ENCODE measurements around the gene SRPK3. TPM values are rescaled to one million over a fixed set of nuclear protein-coding genes. Genes with fewer than 3 reads are reported as not detected.

Gene SRPK3
- total RNA-seq: under 1 TPM in 4 of 6 donors, not detected in 2; 0.20 to 0.44 (median 0.23) TPM

- 59% methylated on average over 38 of the region's 52 CpGs; no CpG with 5 or more reads in 1 of the 2 donors for WGBS, 2 donors
- Histone ChIP-seq H3K36me3 (peaks cover 0 to 16% (median 5%) of the 10 kb centered on the region in 4 donors), H3K9me3 (no peaks in the 10 kb centered on the region), H3K4me1 (peaks cover 0 to 13% (median 1%) of the 10 kb centered on the region in 4 donors), H3K27me3 (peaks cover 0 to 12% (median 0%) of the 10 kb centered on the region in 4 donors), H3K27ac (no peak within 1 kb of the TSS), H3K4me3 (no peak within 1 kb of the TSS)
- ATAC-seq (ENCODE audit: low FRiP score in 2 of 2) (no peak), DNase-seq (peak in 1 of 2 donors; percentile 60)
- TF ChIP-seq POLR2AphosphoS5 (IDR thresholded peaks at IDR 0.05) (no peak), CTCF (IDR thresholded peaks at IDR 0.05) (no peak), EP300 (IDR thresholded peaks at IDR 0.05) (no peak), POLR2A (IDR thresholded peaks at IDR 0.05) (no peak)
Measured at GRCh38 chrX:153780678-153781427, at the start of gene SRPK3. TSS of gene SRPK3 (plus strand) at chrX:153781041. CDS start at chrX:153781087, 46 bp downstream.

GRCh38 chrX:153731117-153731844 lies 49.6 kb upstream of the SRPK3 start:
- DNase-seq (no peak), ATAC-seq (ENCODE audit: low FRiP score in 2 of 2) (no peak)
- Histone ChIP-seq H3K27me3 (no peaks in the 10 kb centered on the region), H3K4me1 (peaks cover 20 to 22% (median 21%) of the 10 kb centered on the region in 4 donors), H3K36me3 (peaks cover 0 to 6% (median 2%) of the 10 kb centered on the region in 4 donors), H3K27ac (no peak overlapping the region), H3K4me3 (no peak overlapping the region), H3K9me3 (peaks cover 0 to 18% (median 0%) of the 10 kb centered on the region in 4 donors)
- 82 to 86% methylated on average over 6 of the region's 6 CpGs for WGBS, 2 donors
- TF ChIP-seq CTCF (IDR thresholded peaks at IDR 0.05) (no peak), POLR2AphosphoS5 (IDR thresholded peaks at IDR 0.05) (no peak), EP300 (IDR thresholded peaks at IDR 0.05) (no peak), POLR2A (IDR thresholded peaks at IDR 0.05) (no peak)

GRCh38 chrX:153731845-153732215 lies 49.0 kb upstream of the SRPK3 start:
- peaks cover 0 to 11% (median 7%) of the 10 kb centered on the region in 4 donors for H3K36me3 ChIP-seq
- TF ChIP-seq EP300 (IDR thresholded peaks at IDR 0.05) (no peak), POLR2AphosphoS5 (IDR thresholded peaks at IDR 0.05) (no peak), POLR2A (IDR thresholded peaks at IDR 0.05) (no peak), CTCF (IDR thresholded peaks at IDR 0.05) (no peak)
- no peaks in the 10 kb centered on the region for H3K27me3 ChIP-seq
- ATAC-seq (ENCODE audit: low FRiP score in 2 of 2): no peak
- peak overlapping the region in 1 of 4 donors; percentile 9 for H3K27ac ChIP-seq
- peaks cover 14 to 17% (median 16%) of the 10 kb centered on the region in 4 donors for H3K4me1 ChIP-seq
- no peak overlapping the region for H3K4me3 ChIP-seq
- DNase-seq: no peak
- WGBS, 2 donors: 87 to 91% methylated on average over 3 of the region's 3 CpGs
- peaks cover 0 to 18% (median 0%) of the 10 kb centered on the region in 4 donors for H3K9me3 ChIP-seq

GRCh38 chrX:153732401-153732800 lies 48.4 kb upstream of the SRPK3 start:
- Histone ChIP-seq H3K9me3 (peaks cover 0 to 18% (median 0%) of the 10 kb centered on the region in 4 donors), H3K4me3 (no peak overlapping the region), H3K36me3 (peaks cover 0 to 15% (median 8%) of the 10 kb centered on the region in 4 donors), H3K4me1 (peaks cover 8 to 11% (median 11%) of the 10 kb centered on the region in 4 donors), H3K27ac (peak overlapping the region in 1 of 4 donors; percentile 9), H3K27me3 (no peaks in the 10 kb centered on the region)
- peak in 1 of 2 donors; percentile 46 for ATAC-seq (ENCODE audit: low FRiP score in 2 of 2)
- DNase-seq: no peak
- no peak for TF ChIP-seq POLR2A (IDR thresholded peaks at IDR 0.05)
- no peak for TF ChIP-seq POLR2AphosphoS5 (IDR thresholded peaks at IDR 0.05)
- TF ChIP-seq EP300 (IDR thresholded peaks at IDR 0.05): no peak
- no peak for TF ChIP-seq CTCF (IDR thresholded peaks at IDR 0.05)
- 82 to 84% methylated on average over 4 to 14 of the region's 14 CpGs for WGBS, 2 donors

All from upper lobe of left lung (tissue), 6 donors.